ENCODE data around the gene CDH12. TPM values are rescaled to one million over a fixed set of nuclear protein-coding genes. Genes with fewer than 3 reads are reported as not detected.

The CDH12 gene
- total RNA-seq, 1 donor from 2014 or later: 0.38 TPM

DNA sequence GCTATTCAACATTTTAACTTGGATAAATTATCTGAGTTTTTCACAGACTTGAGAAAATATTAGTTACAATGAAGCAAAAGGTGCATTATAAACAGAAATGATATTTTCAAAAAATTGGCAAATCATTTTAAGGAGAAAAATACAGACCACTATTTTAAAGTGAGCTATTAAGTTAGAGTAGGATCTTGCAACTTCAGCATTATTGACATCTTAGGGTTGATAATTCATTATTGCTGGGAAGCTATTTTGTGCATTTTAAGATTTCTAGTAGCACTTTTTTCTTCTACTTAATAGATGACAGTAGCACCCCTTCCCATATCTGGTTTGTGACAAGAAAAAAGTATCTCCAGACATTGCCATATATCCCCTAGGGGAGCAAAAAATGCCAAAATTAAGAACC, 774.1 kb downstream of the CDH12 start:
- Histone ChIP-seq H3K4me3 (no peak overlapping the region), H3K27ac (no peak overlapping the region), H3K36me3 (no peaks in the 10 kb centered on the region), H3K4me1 (no peaks in the 10 kb centered on the region), H3K27me3 (ENCODE audit: low read depth) (no peaks in the 10 kb centered on the region), H3K9me3 (no peaks in the 10 kb centered on the region)
- TF ChIP-seq, protein P1, sequence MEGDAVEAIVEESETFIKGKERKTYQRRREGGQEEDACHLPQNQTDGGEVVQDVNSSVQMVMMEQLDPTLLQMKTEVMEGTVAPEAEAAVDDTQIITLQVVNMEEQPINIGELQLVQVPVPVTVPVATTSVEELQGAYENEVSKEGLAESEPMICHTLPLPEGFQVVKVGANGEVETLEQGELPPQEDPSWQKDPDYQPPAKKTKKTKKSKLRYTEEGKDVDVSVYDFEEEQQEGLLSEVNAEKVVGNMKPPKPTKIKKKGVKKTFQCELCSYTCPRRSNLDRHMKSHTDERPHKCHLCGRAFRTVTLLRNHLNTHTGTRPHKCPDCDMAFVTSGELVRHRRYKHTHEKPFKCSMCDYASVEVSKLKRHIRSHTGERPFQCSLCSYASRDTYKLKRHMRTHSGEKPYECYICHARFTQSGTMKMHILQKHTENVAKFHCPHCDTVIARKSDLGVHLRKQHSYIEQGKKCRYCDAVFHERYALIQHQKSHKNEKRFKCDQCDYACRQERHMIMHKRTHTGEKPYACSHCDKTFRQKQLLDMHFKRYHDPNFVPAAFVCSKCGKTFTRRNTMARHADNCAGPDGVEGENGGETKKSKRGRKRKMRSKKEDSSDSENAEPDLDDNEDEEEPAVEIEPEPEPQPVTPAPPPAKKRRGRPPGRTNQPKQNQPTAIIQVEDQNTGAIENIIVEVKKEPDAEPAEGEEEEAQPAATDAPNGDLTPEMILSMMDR (IDR thresholded peaks at IDR 0.05): no peak
- intact Hi-C loops (cut with DNase I): no loop called here
- DNase-seq: no peak
- ATAC-seq: no peak

DNA sequence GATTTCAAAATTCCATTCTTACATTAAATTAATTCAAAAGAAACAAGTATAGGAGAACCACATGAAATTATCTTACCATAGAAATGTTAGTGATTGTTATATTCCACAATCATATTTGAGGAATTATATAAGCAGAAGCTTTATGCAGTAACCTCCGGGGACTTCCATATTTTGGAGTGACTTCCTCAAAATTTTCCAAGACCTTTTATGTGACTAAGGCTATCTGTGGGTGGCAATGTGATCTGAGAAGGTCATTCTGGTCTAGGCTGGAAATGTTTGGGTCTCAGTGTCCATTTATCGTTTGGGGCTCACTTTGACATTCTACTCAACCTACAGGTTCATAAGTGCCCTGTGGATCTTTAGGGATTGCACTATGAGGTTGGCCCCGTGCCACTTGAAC, 776.6 kb downstream of the CDH12 start:
- intact Hi-C loops (cut with DNase I): no loop called here
- DNase-seq: no peak
- Histone ChIP-seq H3K27ac (no peak overlapping the region), H3K4me3 (no peak overlapping the region), H3K36me3 (no peaks in the 10 kb centered on the region), H3K9me3 (no peaks in the 10 kb centered on the region), H3K27me3 (ENCODE audit: low read depth) (no peaks in the 10 kb centered on the region), H3K4me1 (no peaks in the 10 kb centered on the region)
- ATAC-seq: no peak
- TF ChIP-seq, protein P1 (IDR thresholded peaks at IDR 0.05): no peak

DNA sequence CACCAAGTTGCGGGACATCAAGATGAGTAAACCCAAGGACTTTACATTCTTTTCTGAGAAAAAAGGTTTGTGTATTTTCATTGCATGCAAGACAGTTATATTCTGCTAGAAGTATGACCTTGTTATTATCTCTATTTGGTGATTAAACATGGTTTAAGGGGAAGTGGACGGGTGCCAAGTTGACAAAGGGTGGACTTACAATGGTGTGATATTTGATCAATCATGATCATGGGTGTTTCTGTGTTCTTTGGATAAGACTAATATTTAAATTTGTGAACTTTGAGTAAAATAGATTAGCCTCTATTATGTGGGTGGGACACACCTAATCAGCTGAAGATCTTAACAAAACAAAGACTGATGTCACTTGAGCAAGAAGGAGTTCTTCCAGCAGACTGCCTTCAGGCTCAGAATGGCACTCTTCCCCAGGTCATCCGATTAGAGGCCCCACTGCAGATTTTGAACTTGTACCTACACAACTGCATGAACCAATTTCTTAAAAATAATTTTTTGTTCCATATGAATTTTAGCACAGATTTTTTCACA, 782.9 kb downstream of the CDH12 start:
- no peaks in the 10 kb centered on the region for H3K27me3 ChIP-seq (ENCODE audit: low read depth)
- no peaks in the 10 kb centered on the region for H3K4me1 ChIP-seq
- no peak for ATAC-seq
- no peaks in the 10 kb centered on the region for H3K36me3 ChIP-seq
- no peak overlapping the region for H3K4me3 ChIP-seq
- TF ChIP-seq, protein P1 (IDR thresholded peaks at IDR 0.05): no peak
- intact Hi-C loops (cut with DNase I): no loop called here
- no peaks in the 10 kb centered on the region for H3K9me3 ChIP-seq
- DNase-seq: no peak
- H3K27ac ChIP-seq: no peak overlapping the region

DNA sequence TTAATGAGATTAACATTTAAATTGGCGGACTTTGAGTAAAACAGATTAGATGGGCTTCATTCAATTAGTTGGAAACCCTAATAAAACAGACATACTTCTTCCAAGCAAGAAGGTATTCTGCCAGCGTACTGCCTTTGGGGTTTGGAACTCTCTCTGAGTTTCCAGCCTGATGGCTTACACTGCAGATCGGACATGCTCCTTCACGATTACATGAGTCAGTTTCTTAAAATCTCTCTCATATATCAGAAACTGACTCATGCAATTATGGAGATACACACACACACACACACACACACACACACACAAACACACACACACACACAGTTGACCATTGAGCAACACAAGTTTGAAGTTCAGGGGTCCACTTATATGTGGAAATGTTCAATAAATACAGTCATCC, 789.4 kb downstream of the CDH12 start:
- Histone ChIP-seq H3K4me3 (no peak overlapping the region), H3K27me3 (ENCODE audit: low read depth) (no peaks in the 10 kb centered on the region), H3K9me3 (no peaks in the 10 kb centered on the region), H3K4me1 (no peaks in the 10 kb centered on the region), H3K27ac (no peak overlapping the region), H3K36me3 (no peaks in the 10 kb centered on the region)
- ATAC-seq (no peak), DNase-seq (no peak)
- intact Hi-C loops (cut with DNase I): no loop called here
- TF ChIP-seq, protein P1 (IDR thresholded peaks at IDR 0.05): no peak

DNA sequence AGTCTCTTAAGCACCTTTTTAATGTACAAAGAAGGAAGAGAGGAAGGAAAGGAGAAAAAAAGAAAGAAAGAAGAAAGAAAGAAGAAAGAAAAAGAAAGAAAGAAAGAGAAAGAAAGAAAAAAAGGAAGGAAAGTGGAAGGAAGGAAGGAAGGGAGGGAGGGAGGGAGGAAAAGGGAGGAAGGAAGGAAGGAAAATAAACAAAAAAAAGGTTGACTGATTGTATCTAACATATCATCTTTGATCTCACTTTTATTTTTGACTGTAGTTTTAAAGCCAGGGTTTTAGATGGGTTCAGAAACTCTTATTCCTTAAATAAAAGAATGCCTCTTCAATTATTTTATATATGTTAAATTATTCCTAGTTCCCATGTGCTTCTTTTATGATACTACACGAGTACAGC, 794.5 kb downstream of the CDH12 start:
- intact Hi-C loops (cut with DNase I): no loop called here
- Histone ChIP-seq H3K27ac (no peak overlapping the region), H3K27me3 (ENCODE audit: low read depth) (no peaks in the 10 kb centered on the region), H3K4me3 (no peak overlapping the region), H3K9me3 (no peaks in the 10 kb centered on the region), H3K4me1 (no peaks in the 10 kb centered on the region), H3K36me3 (no peaks in the 10 kb centered on the region)
- no peak for ATAC-seq
- no peak for DNase-seq
- TF ChIP-seq, protein P1 (IDR thresholded peaks at IDR 0.05): no peak

DNA sequence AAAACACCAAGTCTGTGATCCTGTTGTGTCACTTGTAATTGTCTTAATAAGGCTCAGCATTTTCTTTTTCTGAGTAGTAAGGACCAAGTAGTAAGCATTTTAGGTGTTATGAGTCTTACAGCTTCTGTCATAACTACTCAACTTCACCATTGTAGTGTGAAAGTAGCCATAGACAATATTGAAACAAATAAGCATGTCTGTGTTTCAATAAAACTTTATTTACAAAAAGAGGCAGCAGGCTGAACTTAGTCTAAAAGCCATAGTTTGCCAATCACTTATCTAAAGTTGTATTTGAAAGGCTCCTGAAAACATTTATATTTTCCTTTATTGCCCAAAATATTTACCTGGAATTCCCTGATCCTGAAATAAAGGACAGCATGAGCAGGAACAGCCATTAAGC, 796.1 kb downstream of the CDH12 start:
- H3K27me3 ChIP-seq (ENCODE audit: low read depth): no peaks in the 10 kb centered on the region
- intact Hi-C loops (cut with DNase I): no loop called here
- ATAC-seq: no peak
- no peaks in the 10 kb centered on the region for H3K9me3 ChIP-seq
- DNase-seq: no peak
- H3K4me1 ChIP-seq: no peaks in the 10 kb centered on the region
- no peak overlapping the region for H3K4me3 ChIP-seq
- H3K27ac ChIP-seq: no peak overlapping the region
- TF ChIP-seq, protein P1 (IDR thresholded peaks at IDR 0.05): no peak
- no peaks in the 10 kb centered on the region for H3K36me3 ChIP-seq
